ENCODE measurements around the gene KIAA0232. TPM values are rescaled to one million over a fixed set of nuclear protein-coding genes. Genes with fewer than 3 reads are reported as not detected.
A peak's percentile ranks its signal among the peaks of the same experiment; 100 is the strongest.

The KIAA0232 gene
- total and polyA plus RNA-seq, 2 of the 8 experiments (the other 6 are each of a cell fraction or from before 2014, with no cell fraction given) = 5.6 to 23.3 TPM

DNA sequence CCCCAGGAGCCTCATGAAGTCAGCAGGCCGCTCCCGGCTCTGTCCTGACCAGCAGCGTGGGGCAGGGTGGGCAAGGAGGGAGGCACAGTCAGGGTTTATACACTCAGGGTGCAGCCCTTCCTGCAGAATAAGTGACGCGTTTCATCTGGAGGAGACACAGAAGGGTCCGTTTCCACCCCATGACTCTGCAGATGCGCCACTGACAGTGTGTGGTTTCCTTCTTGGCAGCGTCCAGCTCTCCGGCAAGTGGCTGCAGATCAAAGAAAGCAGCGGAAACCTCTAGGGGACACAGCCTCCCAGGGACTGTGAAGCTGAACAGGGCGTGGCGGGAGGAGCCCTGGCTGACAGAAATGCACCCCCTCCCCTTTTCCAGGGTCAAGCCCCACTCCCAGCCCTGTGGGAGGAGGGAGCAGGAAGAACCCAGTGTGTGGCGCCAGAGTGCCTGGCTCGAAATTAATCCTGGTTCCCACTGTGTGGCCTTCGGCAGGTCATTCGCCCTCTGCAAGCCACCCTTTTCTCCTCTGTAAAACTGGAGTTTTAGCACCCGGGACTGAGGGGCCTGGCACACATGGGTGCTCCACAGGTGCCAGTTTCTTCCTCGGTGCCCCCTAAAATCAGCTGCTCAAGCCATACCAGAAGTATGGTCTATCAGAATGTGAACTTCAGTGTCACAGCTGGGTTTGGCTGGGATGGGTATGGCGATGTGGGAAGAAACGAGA is 109.8 kb downstream of the KIAA0232 start:
- ChIA-PET CTCF (ENCODE audit: partially characterized antibody) (interaction anchor here (0.7 to 3.7 kb wide), 14 partner anchors 8 to 191 kb away, joined by 3 to 12 read pairs (median 4); partner anchors contain the start of gene TBC1D14), POLR2A (ENCODE audit: partially characterized antibody) (interaction anchor here (0.7 to 1.9 kb wide), 4 partner anchors 10 to 19 kb away, joined by 3 to 7 read pairs (median 4); partner anchors contain the start of gene TBC1D14)
- Histone ChIP-seq H3K4ac (replicated peaks; ENCODE audit: insufficient read length, low read depth, low read length) (no peak overlapping the region), H2AK5ac (ENCODE audit: low read depth, low read length) (no peak overlapping the region), H2AFZ (ENCODE audit: low read length) (no peak overlapping the region), H3K23me2 (ENCODE audit: low read depth, low read length) (no peaks in the 10 kb centered on the region), H3K23ac (ENCODE audit: insufficient read length) (no peak overlapping the region), H3K18ac (ENCODE audit: extremely low read depth, low read length) (no peak overlapping the region), H3K79me1 (ENCODE audit: low read depth, low read length) (no peaks in the 10 kb centered on the region), H3K4me2 (ENCODE audit: insufficient read depth in 1 of 2, low read depth in 2 of 2, low read length in 2 of 2) (no peak overlapping the region), H2BK120ac (replicated peaks; ENCODE audit: low read depth, low read length) (no peak overlapping the region), H3K27ac (ENCODE audit: low read depth, low read length) (no peak overlapping the region), H3K14ac (ENCODE audit: insufficient read length) (no peak overlapping the region), H4K20me1 (replicated peaks in 1 of 2; ENCODE audit: control insufficient read depth in 1 of 2, insufficient read depth in 2 of 2, low read length in 2 of 2) (no peaks in the 10 kb centered on the region), H2BK15ac (ENCODE audit: low read length) (peak overlapping the region; percentile 72; the same call in 1 of the 2 replicates), H3K9me3 (ENCODE audit: insufficient read depth in 2 of 2, low read depth in 1 of 2, low read length in 1 of 2) (no peaks in the 10 kb centered on the region), H4K5ac (ENCODE audit: insufficient read length, low read depth, low read length) (no peak overlapping the region), H3K56ac (replicated peaks; ENCODE audit: insufficient read length, low read depth, low read length) (no peak overlapping the region), H4K91ac (replicated peaks; ENCODE audit: insufficient read length, low read length) (no peak overlapping the region), H3K79me2 (ENCODE audit: control insufficient read depth in 1 of 2, insufficient read depth in 2 of 2, low read length in 2 of 2) (no peaks in the 10 kb centered on the region), H3K27me3 (replicated peaks in 1 of 4; ENCODE audit: control insufficient read depth in 3 of 4, extremely low read depth in 1 of 4, insufficient read depth in 3 of 4, low read length in 3 of 4) (no peaks in the 10 kb centered on the region), H4K8ac (ENCODE audit: extremely low read depth, insufficient read depth, low read length) (no peak overlapping the region), H2BK12ac (ENCODE audit: low read depth, low read length) (peak overlapping the region; percentile 28; the same call in 1 of the 2 replicates), H2BK20ac (ENCODE audit: low read length) (no peak overlapping the region), H3K4me1 (replicated peaks in 1 of 4; ENCODE audit: control insufficient read depth in 3 of 4, insufficient read depth in 4 of 4, low read length in 3 of 4) (no peaks in the 10 kb centered on the region; a peak in 1 of 7 replicates), H3K4me3 (ENCODE audit: extremely low read depth in 1 of 4, insufficient read depth in 2 of 4, low read depth in 3 of 4, low read length in 4 of 4) (no peak overlapping the region), H3K9ac (replicated peaks in 1 of 4; ENCODE audit: extremely low read depth in 1 of 4, low read depth in 3 of 4, low read length in 3 of 4) (no peak overlapping the region), H2BK5ac (ENCODE audit: low read depth, low read length) (0 out of 2 replicates have a peak overlapping the region, but pooled peaks have one; percentile 16), H3K36me3 (ENCODE audit: control insufficient read depth in 2 of 4, insufficient read depth in 4 of 4, low read length in 3 of 4) (no peaks in the 10 kb centered on the region)
- DNase-seq (ENCODE audit: low read depth in 1 of 2, low spot score in 2 of 2) (no peak), FAIRE-seq (no peak)
- TF ChIP-seq CTCF (IDR thresholded peaks at IDR 0.05; ENCODE audit: control extremely low read depth in 1 of 3, insufficient read depth in 1 of 3, low read depth in 1 of 3, low read length in 3 of 3) = peak; percentile 26 to 60 (median 48); a peak in 3 of 4 replicates
- TF ChIP-seq, protein P1, sequence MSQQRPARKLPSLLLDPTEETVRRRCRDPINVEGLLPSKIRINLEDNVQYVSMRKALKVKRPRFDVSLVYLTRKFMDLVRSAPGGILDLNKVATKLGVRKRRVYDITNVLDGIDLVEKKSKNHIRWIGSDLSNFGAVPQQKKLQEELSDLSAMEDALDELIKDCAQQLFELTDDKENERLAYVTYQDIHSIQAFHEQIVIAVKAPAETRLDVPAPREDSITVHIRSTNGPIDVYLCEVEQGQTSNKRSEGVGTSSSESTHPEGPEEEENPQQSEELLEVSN (IDR thresholded peaks at IDR 0.05) = no peak
- no peak for TF ChIP-seq TAF1 (IDR thresholded peaks at IDR 0.05; ENCODE audit: low read depth, low read length)
- TF ChIP-seq RAD21 (IDR thresholded peaks at IDR 0.05 in 1 of 2, conservative IDR thresholded peaks at IDR 0.05 in 1 of 2; ENCODE audit: low read depth in 2 of 2, low read length in 2 of 2) = peak; percentile 54 to 63; a peak in 3 of 4 replicates
- WGBS, 2 experiments (ENCODE audit: extremely low coverage in 1 of 2, insufficient coverage in 1 of 2, insufficient read length in 1 of 2, insufficient replicate concordance in 2 of 2, low coverage in 1 of 2, low lambda C conversion rate in 2 of 2, missing lambda C conversion rate in 1 of 2) = 79% methylated on average over 20 of the region's 20 CpGs; no CpG with 5 or more reads in 1 of the 2 experiments

Measured in H1 (cell line).